Small intestine (tissue), 7 donors: Measurements from ENCODE around the gene ADAT3. TPM values are rescaled to one million over a fixed set of nuclear protein-coding genes. Genes with fewer than 3 reads are reported as not detected.

Experiments used
- DNase-seq, 2 donors: peaks; one replicate each; pipeline versions ENCODE4 v3.0.0 to v3.0.0-alpha.2; 2013
- FAIRE-seq: peaks from 2 replicates; lab custom pipeline; 2012; peaks lifted over from hg19 to GRCh38; lab: Jason Lieb, UNC
- H3K27ac ChIP-seq, 3 donors: one replicate each; pipeline ENCODE4 v1.5.1; 2013; ENCODE audit warnings: low read length in 2 of 3, mild to moderate bottlenecking in 2 of 3, control low read depth in 1 of 3, inconsistent platforms in 1 of 3, low read depth in 1 of 3, moderate library complexity in 1 of 3
- H3K27me3 ChIP-seq, 3 donors: one replicate each; pipeline ENCODE4 v1.6.1; 2013; ENCODE audit warnings: low read length in 3 of 3, inconsistent platforms in 1 of 3; ENCODE audit not compliant: control insufficient read depth in 3 of 3, insufficient read depth in 3 of 3
- H3K36me3 ChIP-seq, 3 donors: one replicate each; pipeline ENCODE4 v1.6.1; 2013; ENCODE audit warnings: low read length in 3 of 3, inconsistent platforms in 1 of 3, low read depth in 1 of 3, mild to moderate bottlenecking in 1 of 3, moderate library complexity in 1 of 3; ENCODE audit not compliant: control insufficient read depth in 3 of 3, insufficient read depth in 2 of 3
- H3K4me1 ChIP-seq, 3 donors: one replicate each; pipeline ENCODE4 v1.6.1; 2013; ENCODE audit warnings: low read length in 2 of 3, inconsistent platforms in 1 of 3, low read depth in 1 of 3, mild to moderate bottlenecking in 1 of 3, moderate library complexity in 1 of 3; ENCODE audit not compliant: control insufficient read depth in 3 of 3, insufficient read depth in 2 of 3
- H3K4me3 ChIP-seq, 3 donors: one replicate each; pipeline ENCODE4 v1.5.1; 2013; ENCODE audit warnings: low read length in 3 of 3, control low read depth in 1 of 3, inconsistent platforms in 1 of 3, low read depth in 1 of 3, mild to moderate bottlenecking in 1 of 3, moderate library complexity in 1 of 3
- H3K9me3 ChIP-seq, 2 donors: one replicate each; pipeline ENCODE4 v1.6.1; 2013; ENCODE audit warnings: low read depth in 1 of 2, low read length in 1 of 2; ENCODE audit not compliant: control insufficient read depth in 2 of 2, insufficient read depth in 1 of 2
- WGBS, 3 donors: extraction: QIAGEN DNeasy Blood & Tissue Kit; methylation state at CpG; one replicate each; pipeline ENCODE4 v1.1.7; 2013; 5-methylcytosine and 5-hydroxymethylcytosine counted together
- polyA plus RNA-seq, 4 donors: library from polyadenylated mRNA; stranded (reverse) in 3 of 4; unstranded in 1 of 4; fragments of 200-250 nt in 3 of 4; fragments of 120-200 nt in 1 of 4; gene quantifications; one replicate each; pipeline versions ENCODE4 v1.2.1 to v1.2.3, GENCODE V29; 2013
- donor health status: healthy with polysubstance abuse.
- donor health status: control.
- donor health status: control.
- donor health status: Bipolar disorder and iron deficiency.
- donor health status: healthy.

ADAT3 gene
- polyA plus RNA-seq, 4 donors, result 4.7 to 38.1 (median 23.1) TPM

DNA sequence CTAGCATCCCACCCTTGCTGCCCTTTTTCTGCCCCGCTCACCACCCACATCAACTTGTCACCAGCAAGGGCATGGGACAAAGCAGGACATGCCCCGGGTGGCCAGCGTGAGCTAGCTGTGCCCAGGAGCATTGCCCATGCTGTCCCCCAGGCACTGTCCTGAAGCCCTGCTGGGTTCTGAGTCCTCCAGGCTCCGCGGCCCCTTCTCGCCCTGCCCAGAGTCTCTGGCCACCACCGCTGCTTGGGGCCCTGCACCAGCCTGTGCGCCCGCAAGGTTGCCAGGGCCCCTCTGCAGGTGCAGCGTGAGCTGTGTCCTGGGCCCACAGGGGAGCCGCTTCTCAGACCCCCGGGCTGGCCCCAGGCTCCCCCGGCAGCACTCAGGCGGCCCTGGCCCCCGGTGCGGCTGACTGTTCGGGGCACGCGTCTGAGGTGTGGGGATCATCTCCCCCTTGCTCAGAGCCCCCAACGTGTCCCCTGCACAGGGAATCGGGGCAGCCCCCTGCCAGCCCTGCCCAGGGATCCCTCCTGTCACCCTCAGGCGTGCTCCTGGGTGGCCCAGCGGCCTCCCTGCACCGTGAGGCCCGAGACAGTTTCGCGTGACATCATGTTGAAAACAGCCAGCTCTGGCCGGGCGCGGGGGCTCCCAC is 39.8 kb downstream of the ADAT3 start:
- Histone ChIP-seq H3K9me3 (no peaks in the 10 kb centered on the region), H3K27me3 (no peaks in the 10 kb centered on the region), H3K4me3 (no peak overlapping the region), H3K4me1 (peaks cover 0 to 16% (median 0%) of the 10 kb centered on the region in 3 donors), H3K36me3 (peaks cover 0 to 31% (median 0%) of the 10 kb centered on the region in 3 donors), H3K27ac (no peak overlapping the region)
- DNase-seq (no peak), FAIRE-seq (no peak)
- 89 to 91% (median 89%) methylated on average over 26 to 30 of the region's 30 CpGs for WGBS, 3 donors

DNA sequence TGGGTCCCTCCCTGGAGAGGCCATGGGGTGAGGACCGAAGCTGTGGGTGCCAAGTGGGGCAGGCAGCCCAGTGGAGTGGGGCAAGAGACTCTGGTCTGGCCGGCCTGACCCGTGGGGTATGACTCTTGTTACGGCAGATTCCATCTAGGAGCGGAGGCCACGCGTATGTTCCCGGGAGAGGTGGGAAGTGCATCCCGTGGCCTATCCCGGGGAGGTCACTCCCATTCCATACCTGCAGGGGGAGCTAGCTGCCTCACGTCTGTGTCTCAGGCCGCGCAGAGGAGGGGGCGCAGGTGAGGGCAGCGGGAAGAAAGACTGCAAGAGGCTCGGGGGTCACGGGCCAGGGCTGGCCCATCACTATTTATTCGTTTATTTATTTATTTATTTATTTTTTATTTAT is 40.7 kb downstream of the ADAT3 start:
- Histone ChIP-seq H3K36me3 (peaks cover 0 to 34% (median 0%) of the 10 kb centered on the region in 3 donors), H3K4me1 (peaks cover 0 to 13% (median 0%) of the 10 kb centered on the region in 3 donors), H3K4me3 (no peak overlapping the region), H3K27me3 (no peaks in the 10 kb centered on the region), H3K9me3 (no peaks in the 10 kb centered on the region), H3K27ac (no peak overlapping the region)
- peak in 1 of 2 donors; percentile 57 for DNase-seq
- 81 to 86% (median 86%) methylated on average over 18 of the region's 18 CpGs for WGBS, 3 donors
- no peak for FAIRE-seq

DNA sequence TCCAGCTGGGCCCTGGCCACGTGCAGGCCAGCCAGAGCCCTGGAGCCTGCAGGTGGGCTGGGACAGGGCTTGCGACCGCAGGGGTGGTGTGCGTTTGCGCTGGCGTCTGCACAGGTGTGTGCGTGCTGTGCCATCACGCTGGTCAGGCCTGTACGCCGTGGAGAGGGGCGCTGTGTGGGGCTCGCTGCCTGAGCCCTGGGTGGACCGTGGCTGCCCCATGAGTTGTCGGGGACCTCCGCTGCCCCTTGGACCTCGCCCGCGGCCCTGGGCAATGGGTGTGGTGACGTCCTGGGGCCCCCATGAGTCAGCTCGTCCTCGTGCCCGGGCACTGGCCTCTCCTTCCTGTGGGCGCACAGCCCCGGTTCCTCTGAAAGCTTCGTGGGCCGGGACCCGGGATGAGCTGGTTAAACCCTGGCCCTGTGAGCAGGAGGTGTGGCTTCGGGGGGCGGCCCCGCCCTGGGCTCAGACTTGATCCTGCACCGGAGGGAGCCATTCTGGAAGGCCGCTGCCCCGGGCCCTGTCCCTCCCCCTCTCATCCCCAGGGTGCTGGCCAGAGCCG is 42.5 kb downstream of the ADAT3 start:
- FAIRE-seq (no peak), DNase-seq (no peak)
- Histone ChIP-seq H3K36me3 (peaks cover 0 to 45% (median 4%) of the 10 kb centered on the region in 3 donors), H3K4me3 (no peak overlapping the region), H3K9me3 (no peaks in the 10 kb centered on the region), H3K4me1 (peaks cover 0 to 10% (median 0%) of the 10 kb centered on the region in 3 donors), H3K27me3 (no peaks in the 10 kb centered on the region), H3K27ac (no peak overlapping the region)
- 85 to 87% (median 86%) methylated on average over 29 to 34 of the region's 34 CpGs for WGBS, 3 donors

DNA sequence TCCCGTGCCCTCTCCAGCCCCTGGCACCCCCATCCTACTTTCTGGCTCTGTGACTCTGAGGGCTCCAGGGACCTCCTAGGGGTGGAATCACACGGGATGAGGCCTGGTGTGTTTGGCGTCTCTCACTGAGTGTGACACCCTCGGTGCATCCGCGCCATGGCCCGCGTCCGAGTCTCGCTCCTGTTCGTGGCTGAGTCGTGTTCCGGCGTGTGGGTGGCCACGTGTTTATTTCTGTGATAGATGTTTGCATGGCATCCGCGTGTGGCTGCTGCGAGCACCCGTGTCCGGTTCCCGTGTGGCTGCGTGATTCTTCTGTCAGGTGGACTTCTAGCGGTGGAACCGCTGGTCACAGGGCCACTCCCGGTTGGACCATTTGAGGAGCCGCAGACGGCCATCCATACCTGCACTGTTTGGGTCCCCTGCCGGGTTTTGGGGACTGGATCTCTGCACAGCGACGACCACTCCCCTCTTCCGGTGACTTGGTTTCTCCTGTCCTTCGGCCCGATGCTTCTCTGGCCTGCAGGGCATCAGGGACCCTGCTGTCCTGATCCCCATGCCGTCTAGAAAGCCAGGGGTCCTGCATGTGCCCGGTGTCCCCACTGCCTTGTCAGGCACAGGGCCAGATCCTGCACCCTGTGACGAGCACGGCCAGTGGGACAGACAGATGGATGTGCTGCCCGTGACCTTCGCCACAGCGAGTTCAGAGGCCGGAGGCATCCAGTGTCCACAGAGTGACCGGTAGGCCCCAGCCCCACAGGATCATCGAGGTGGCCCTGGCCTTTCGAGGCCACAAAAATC is 44.3 kb downstream of the ADAT3 start:
- FAIRE-seq, result no peak
- WGBS, 3 donors, result 96% methylated on average over 44 of the region's 44 CpGs

DNA sequence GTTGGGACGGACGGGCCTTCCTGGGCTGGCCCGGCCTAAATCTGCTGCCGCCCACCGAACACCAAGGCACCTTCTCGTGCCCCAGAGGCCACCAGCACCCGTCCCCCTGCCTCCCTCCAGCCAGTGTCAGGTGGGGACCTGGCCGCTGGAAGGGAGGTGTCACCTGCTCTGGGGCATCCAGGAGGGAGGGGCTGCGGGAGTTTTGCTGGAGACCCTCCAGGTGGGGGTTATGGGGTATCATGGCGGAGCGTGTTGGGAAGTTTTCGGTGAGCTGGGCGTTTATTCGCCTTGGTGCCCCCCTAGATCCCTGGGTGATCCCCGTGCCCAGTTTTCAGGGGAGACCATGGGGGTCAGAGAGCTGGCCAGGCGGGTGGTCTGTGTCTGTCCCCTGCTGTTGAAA is 45.4 kb downstream of the ADAT3 start:
- FAIRE-seq (no peak), DNase-seq (no peak)
- Histone ChIP-seq H3K36me3 (peaks cover 0 to 66% (median 6%) of the 10 kb centered on the region in 3 donors), H3K27me3 (no peaks in the 10 kb centered on the region), H3K4me1 (no peaks in the 10 kb centered on the region), H3K4me3 (no peak overlapping the region), H3K27ac (no peak overlapping the region), H3K9me3 (no peaks in the 10 kb centered on the region)
- WGBS, 3 donors, result 97 to 98% (median 97%) methylated on average over 14 to 16 of the region's 16 CpGs

More for the DNA sequence above, 44.3 kb downstream of the ADAT3 start:
- H3K27me3 ChIP-seq, result no peaks in the 10 kb centered on the region
- no peaks in the 10 kb centered on the region for H3K4me1 ChIP-seq
- DNase-seq, result no peak
- no peak overlapping the region for H3K4me3 ChIP-seq
- H3K27ac ChIP-seq, result no peak overlapping the region
- H3K9me3 ChIP-seq, result no peaks in the 10 kb centered on the region
- H3K36me3 ChIP-seq, result peaks cover 0 to 56% (median 5%) of the 10 kb centered on the region in 3 donors

DNA sequence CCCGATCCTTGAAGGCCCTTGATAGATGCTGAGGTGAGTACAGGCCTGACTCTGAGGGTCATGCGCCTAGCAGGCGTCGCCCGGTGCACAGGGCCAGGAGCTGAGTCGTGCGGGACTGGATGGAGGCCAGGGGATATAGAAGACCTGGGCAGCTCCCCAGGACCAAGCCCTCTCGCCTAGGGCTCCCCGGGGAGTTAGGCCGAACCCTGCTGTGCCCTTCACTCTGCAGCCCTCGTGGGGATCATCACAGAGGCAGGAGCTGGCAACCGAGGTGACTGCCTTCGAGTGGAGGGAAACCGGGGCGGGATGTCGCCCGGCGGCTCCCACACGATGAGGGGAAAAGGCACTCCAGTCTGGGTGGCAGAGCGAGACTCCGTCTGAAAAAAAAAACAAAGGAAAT is 47.4 kb downstream of the ADAT3 start:
- Histone ChIP-seq H3K9me3 (no peaks in the 10 kb centered on the region), H3K4me1 (no peaks in the 10 kb centered on the region), H3K27me3 (no peaks in the 10 kb centered on the region), H3K4me3 (no peak overlapping the region), H3K36me3 (peaks cover 0 to 74% (median 6%) of the 10 kb centered on the region in 3 donors), H3K27ac (no peak overlapping the region)
- 90 to 94% (median 90%) methylated on average over 21 of the region's 21 CpGs for WGBS, 3 donors
- FAIRE-seq (no peak), DNase-seq (no peak)

DNA sequence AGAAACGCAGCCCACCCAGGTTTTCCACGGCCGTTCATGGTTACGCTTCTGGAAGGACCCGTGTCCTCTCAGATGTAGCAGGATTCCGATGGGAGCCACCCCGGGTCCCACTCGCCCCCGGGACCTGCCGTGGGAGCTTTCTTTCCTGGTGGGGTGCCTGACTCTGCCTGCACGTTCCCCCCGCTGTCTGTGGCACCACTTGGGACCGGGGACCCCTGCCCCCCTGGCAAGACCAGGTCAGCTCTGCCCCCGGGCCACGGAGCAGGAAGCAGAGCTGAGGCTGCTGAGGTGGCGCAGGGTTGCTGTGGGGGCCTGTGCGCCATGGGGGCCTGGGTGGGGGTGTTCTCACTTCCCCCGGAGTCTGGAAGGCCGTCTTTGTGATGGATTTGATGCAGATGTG is 47.8 kb downstream of the ADAT3 start:
- FAIRE-seq, result no peak
- H3K27me3 ChIP-seq, result no peaks in the 10 kb centered on the region
- no peak overlapping the region for H3K27ac ChIP-seq
- no peaks in the 10 kb centered on the region for H3K9me3 ChIP-seq
- DNase-seq, result no peak
- H3K36me3 ChIP-seq, result peaks cover 0 to 76% (median 6%) of the 10 kb centered on the region in 3 donors
- no peak overlapping the region for H3K4me3 ChIP-seq
- 89 to 94% (median 90%) methylated on average over 18 to 19 of the region's 19 CpGs for WGBS, 3 donors
- H3K4me1 ChIP-seq, result no peaks in the 10 kb centered on the region

DNA sequence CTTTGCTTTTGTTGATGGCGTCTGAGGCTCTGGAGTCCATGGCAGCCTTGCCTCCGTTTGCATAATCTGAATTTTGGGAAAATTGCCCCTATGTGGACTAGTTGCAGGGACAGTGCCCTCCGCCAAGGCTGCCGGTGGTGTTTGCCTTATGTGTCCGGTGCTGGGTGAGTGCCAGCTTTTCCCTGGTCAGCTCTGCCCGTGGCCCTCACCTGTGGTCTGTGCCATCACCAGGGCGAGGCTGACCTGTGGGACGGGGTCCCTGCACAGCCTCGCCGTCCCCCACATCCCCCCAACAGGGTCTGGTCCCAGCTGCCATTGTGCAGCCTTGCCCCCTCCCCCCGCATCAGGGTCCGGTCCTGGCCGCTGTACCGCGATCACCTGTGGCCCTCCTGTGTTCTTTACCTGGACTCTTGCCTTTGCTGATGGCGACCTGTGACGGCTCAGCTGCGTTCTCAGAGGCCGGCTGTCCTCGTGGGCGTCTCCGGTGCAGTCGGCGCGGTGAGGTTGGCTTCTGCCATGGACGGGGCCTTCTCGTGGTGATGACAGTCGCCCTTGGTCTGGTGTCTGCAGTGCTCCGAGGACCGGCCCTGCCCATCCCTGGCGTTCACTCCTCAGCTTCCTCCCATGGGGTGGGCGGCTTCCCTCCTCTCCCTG is 48.4 kb downstream of the ADAT3 start:
- Histone ChIP-seq H3K27ac (no peak overlapping the region), H3K4me1 (no peaks in the 10 kb centered on the region), H3K27me3 (no peaks in the 10 kb centered on the region), H3K4me3 (no peak overlapping the region), H3K9me3 (no peaks in the 10 kb centered on the region), H3K36me3 (peaks cover 0 to 75% (median 6%) of the 10 kb centered on the region in 3 donors)
- FAIRE-seq, result no peak
- no peak for DNase-seq
- 92 to 93% (median 93%) methylated on average over 31 to 32 of the region's 32 CpGs for WGBS, 3 donors
